ENCODE measurements around the gene PPT1.
A peak's percentile ranks its signal among the peaks of the same experiment; 100 is the strongest.

PPT1 gene

GRCh38 chr1:40034869-40035268 is 62.2 kb downstream of the PPT1 start:
- DNase-seq: no peak
- Histone ChIP-seq H3K4me3 (ENCODE audit: low read depth, low read length) (no peak overlapping the region), H3K27ac (no peak overlapping the region)

GRCh38 chr1:40032240-40032891 is 64.7 kb downstream of the PPT1 start:
- Histone ChIP-seq H3K4me3 (ENCODE audit: low read depth, low read length) (no peak overlapping the region), H3K27me3 (ENCODE audit: insufficient read depth, low read depth, severe bottlenecking) (no peaks in the 10 kb centered on the region), H3K36me3 (no peaks in the 10 kb centered on the region), H3K27ac (no peak overlapping the region), H3K9me3 (ENCODE audit: severe bottlenecking) (no peaks in the 10 kb centered on the region)
- TF ChIP-seq CTCF (IDR thresholded peaks at IDR 0.05; ENCODE audit: low read depth, low read length): peak; percentile 54
- peak; percentile 50 for DNase-seq

More at GRCh38 chr1:40034869-40035268, 62.2 kb downstream of the PPT1 start:
- Histone ChIP-seq H3K36me3 (no peaks in the 10 kb centered on the region), H3K9me3 (ENCODE audit: severe bottlenecking) (no peaks in the 10 kb centered on the region), H3K27me3 (ENCODE audit: insufficient read depth, low read depth, severe bottlenecking) (no peaks in the 10 kb centered on the region)
- TF ChIP-seq CTCF (IDR thresholded peaks at IDR 0.05; ENCODE audit: low read depth, low read length): no peak

GRCh38 chr1:40030528-40031135 is 66.4 kb downstream of the PPT1 start:
- no peak overlapping the region for H3K27ac ChIP-seq
- no peak overlapping the region for H3K4me3 ChIP-seq (ENCODE audit: low read depth, low read length)
- TF ChIP-seq CTCF (IDR thresholded peaks at IDR 0.05; ENCODE audit: low read depth, low read length): no peak
- no peaks in the 10 kb centered on the region for H3K27me3 ChIP-seq (ENCODE audit: insufficient read depth, low read depth, severe bottlenecking)
- no peaks in the 10 kb centered on the region for H3K36me3 ChIP-seq
- peaks cover under 1% of the 10 kb centered on the region for H3K9me3 ChIP-seq (ENCODE audit: severe bottlenecking)
- DNase-seq: no peak

- DNase-seq: no peak
- TF ChIP-seq CTCF (IDR thresholded peaks at IDR 0.05; ENCODE audit: low read depth, low read length): no peak
Measured at GRCh38 chr1:40029608-40030007, 67.4 kb downstream of the PPT1 start.

GRCh38 chr1:40027647-40028046 is 69.4 kb downstream of the PPT1 start:
- peaks cover 3% of the 10 kb centered on the region for H3K9me3 ChIP-seq (ENCODE audit: severe bottlenecking)
- TF ChIP-seq CTCF (IDR thresholded peaks at IDR 0.05; ENCODE audit: low read depth, low read length): no peak
- no peaks in the 10 kb centered on the region for H3K27me3 ChIP-seq (ENCODE audit: insufficient read depth, low read depth, severe bottlenecking)
- H3K4me3 ChIP-seq (ENCODE audit: low read depth, low read length): no peak overlapping the region
- no peaks in the 10 kb centered on the region for H3K36me3 ChIP-seq
- H3K27ac ChIP-seq: no peak overlapping the region
- DNase-seq: no peak

More at GRCh38 chr1:40029608-40030007, 67.4 kb downstream of the PPT1 start:
- no peak overlapping the region for H3K4me3 ChIP-seq (ENCODE audit: low read depth, low read length)
- peaks cover 3% of the 10 kb centered on the region for H3K9me3 ChIP-seq (ENCODE audit: severe bottlenecking)
- H3K27ac ChIP-seq: no peak overlapping the region
- H3K27me3 ChIP-seq (ENCODE audit: insufficient read depth, low read depth, severe bottlenecking): no peaks in the 10 kb centered on the region
- no peaks in the 10 kb centered on the region for H3K36me3 ChIP-seq

Measured in WERI-Rb-1 (cell line).